ENCODE data around the gene MSANTD4.

MSANTD4 gene

GRCh38 chr11:106001304-106002012 lies 20.6 kb downstream of the MSANTD4 start:
- Histone ChIP-seq H3K4me3 (ENCODE audit: low read length) (no peak overlapping the region), H3K36me3 (ENCODE audit: control insufficient read depth, insufficient read depth, low read length) (no peaks in the 10 kb centered on the region), H3K27ac (ENCODE audit: low read depth, low read length) (no peak overlapping the region), H3K4me1 (ENCODE audit: control insufficient read depth, insufficient read depth, low read length) (no peaks in the 10 kb centered on the region), H3K9ac (ENCODE audit: low read length) (no peak overlapping the region), H3K27me3 (ENCODE audit: control insufficient read depth, insufficient read depth, low read length) (no peaks in the 10 kb centered on the region)

DNA sequence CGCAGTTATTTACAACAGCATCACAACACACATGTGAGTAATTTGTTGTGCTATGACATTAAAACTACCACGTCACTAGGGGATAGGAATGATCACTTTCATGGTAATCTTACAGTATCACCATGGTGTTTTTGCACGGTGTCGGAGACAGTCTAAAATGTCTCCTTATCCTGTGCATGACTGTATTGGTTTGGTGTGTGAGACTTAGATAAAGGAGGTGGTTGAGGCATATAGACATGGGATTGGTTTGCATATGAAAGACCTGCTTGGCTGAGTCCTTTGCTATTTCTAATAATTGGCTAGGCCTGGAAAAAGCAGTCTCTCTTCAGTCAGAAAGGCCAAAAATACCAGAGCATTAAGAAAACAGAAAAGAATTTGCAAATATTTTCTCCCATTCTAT lies 30.2 kb downstream of the MSANTD4 start:
- Histone ChIP-seq H3K36me3 (ENCODE audit: control insufficient read depth, insufficient read depth, low read length) (peaks cover 6% of the 10 kb centered on the region), H3K9ac (ENCODE audit: low read length) (no peak overlapping the region), H3K27me3 (ENCODE audit: control insufficient read depth, insufficient read depth, low read length) (no peaks in the 10 kb centered on the region), H3K27ac (ENCODE audit: low read depth, low read length) (no peak overlapping the region), H3K4me3 (ENCODE audit: low read length) (no peak overlapping the region), H3K4me1 (ENCODE audit: control insufficient read depth, insufficient read depth, low read length) (no peaks in the 10 kb centered on the region)

GRCh38 chr11:105989124-105989523 lies 32.9 kb downstream of the MSANTD4 start:
- Histone ChIP-seq H3K4me1 (ENCODE audit: control insufficient read depth, insufficient read depth, low read length) (no peaks in the 10 kb centered on the region), H3K27ac (ENCODE audit: low read depth, low read length) (no peak overlapping the region), H3K36me3 (ENCODE audit: control insufficient read depth, insufficient read depth, low read length) (no peaks in the 10 kb centered on the region), H3K9ac (ENCODE audit: low read length) (no peak overlapping the region), H3K27me3 (ENCODE audit: control insufficient read depth, insufficient read depth, low read length) (no peaks in the 10 kb centered on the region), H3K4me3 (ENCODE audit: low read length) (no peak overlapping the region)

- Histone ChIP-seq H3K27ac (ENCODE audit: low read depth, low read length) (no peak overlapping the region), H3K36me3 (ENCODE audit: control insufficient read depth, insufficient read depth, low read length) (no peaks in the 10 kb centered on the region), H3K4me3 (ENCODE audit: low read length) (no peak overlapping the region), H3K27me3 (ENCODE audit: control insufficient read depth, insufficient read depth, low read length) (no peaks in the 10 kb centered on the region), H3K4me1 (ENCODE audit: control insufficient read depth, insufficient read depth, low read length) (no peaks in the 10 kb centered on the region), H3K9ac (ENCODE audit: low read length) (no peak overlapping the region)
Observed at GRCh38 chr11:105988197-105988596, 33.8 kb downstream of the MSANTD4 start.

- no peaks in the 10 kb centered on the region for H3K27me3 ChIP-seq (ENCODE audit: control insufficient read depth, insufficient read depth, low read length)
- H3K4me3 ChIP-seq (ENCODE audit: low read length), result no peak overlapping the region
- H3K27ac ChIP-seq (ENCODE audit: low read depth, low read length), result no peak overlapping the region
- H3K36me3 ChIP-seq (ENCODE audit: control insufficient read depth, insufficient read depth, low read length), result no peaks in the 10 kb centered on the region
- H3K9ac ChIP-seq (ENCODE audit: low read length), result no peak overlapping the region
- H3K4me1 ChIP-seq (ENCODE audit: control insufficient read depth, insufficient read depth, low read length), result no peaks in the 10 kb centered on the region
Observed at GRCh38 chr11:105986554-105986953, 35.5 kb downstream of the MSANTD4 start.

DNA sequence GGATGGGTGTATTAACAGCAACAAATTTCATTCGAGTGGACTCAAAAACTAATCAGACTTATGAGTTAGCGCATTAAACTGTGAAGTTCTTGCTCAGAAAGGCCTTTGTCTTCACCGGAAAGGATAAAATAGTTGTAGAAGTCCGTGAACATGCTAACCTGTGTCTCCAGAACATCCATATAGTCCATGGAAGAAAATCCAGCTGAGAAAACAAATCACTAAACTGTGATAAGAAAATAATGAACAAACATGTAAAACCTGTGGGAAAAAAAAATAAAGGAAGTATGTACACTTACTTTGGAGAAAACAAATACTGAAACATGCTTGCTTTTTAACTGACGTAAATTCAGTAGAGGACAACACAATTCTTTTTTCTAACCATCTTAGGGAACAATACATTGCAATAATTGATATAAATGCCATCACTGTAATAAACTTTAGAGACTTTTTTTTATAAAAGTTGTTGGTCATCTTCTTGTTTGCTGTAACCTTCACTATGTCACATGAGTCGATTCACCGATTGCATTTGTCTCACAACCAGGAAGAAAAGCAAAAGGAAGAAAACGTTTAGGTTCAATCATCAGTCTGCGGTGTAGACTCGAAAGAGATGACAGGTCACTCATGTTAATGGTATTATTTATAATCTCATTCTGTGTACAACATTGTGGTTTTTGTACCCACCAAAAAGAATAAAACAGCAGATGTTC lies 41.9 kb downstream of the MSANTD4 start:
- Histone ChIP-seq H3K4me1 (ENCODE audit: control insufficient read depth, insufficient read depth, low read length) (no peaks in the 10 kb centered on the region), H3K9ac (ENCODE audit: low read length) (no peak overlapping the region), H3K27me3 (ENCODE audit: control insufficient read depth, insufficient read depth, low read length) (no peaks in the 10 kb centered on the region), H3K36me3 (ENCODE audit: control insufficient read depth, insufficient read depth, low read length) (no peaks in the 10 kb centered on the region), H3K4me3 (ENCODE audit: low read length) (no peak overlapping the region), H3K27ac (ENCODE audit: low read depth, low read length) (no peak overlapping the region)

GRCh38 chr11:105975128-105975527 lies 46.9 kb downstream of the MSANTD4 start:
- no peaks in the 10 kb centered on the region for H3K27me3 ChIP-seq (ENCODE audit: control insufficient read depth, insufficient read depth, low read length)
- H3K4me3 ChIP-seq (ENCODE audit: low read length), result no peak overlapping the region
- no peaks in the 10 kb centered on the region for H3K36me3 ChIP-seq (ENCODE audit: control insufficient read depth, insufficient read depth, low read length)
- H3K4me1 ChIP-seq (ENCODE audit: control insufficient read depth, insufficient read depth, low read length), result no peaks in the 10 kb centered on the region
- no peak overlapping the region for H3K9ac ChIP-seq (ENCODE audit: low read length)
- H3K27ac ChIP-seq (ENCODE audit: low read depth, low read length), result no peak overlapping the region

DNA sequence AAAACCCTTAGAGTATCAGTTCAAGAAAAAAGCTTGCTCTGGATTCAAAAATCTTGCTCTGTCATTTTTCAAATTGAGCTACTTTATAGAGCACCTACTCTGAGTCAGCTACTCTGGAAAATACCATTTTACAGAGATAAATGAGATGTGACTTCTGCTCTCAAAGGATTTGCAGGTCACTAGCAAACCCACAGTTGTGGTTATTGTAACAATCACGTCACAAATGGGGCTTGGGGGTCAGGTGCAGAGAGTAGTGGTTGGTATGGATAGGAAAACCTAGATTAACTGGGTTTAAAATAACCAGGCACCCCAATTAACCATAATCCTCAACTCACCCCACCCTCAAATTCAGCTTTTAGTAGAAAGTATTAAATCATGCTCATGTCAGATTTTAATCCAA lies 52.3 kb downstream of the MSANTD4 start:
- Histone ChIP-seq H3K9ac (ENCODE audit: low read length) (no peak overlapping the region), H3K36me3 (ENCODE audit: control insufficient read depth, insufficient read depth, low read length) (no peaks in the 10 kb centered on the region), H3K27ac (ENCODE audit: low read depth, low read length) (no peak overlapping the region), H3K4me3 (ENCODE audit: low read length) (no peak overlapping the region), H3K27me3 (ENCODE audit: control insufficient read depth, insufficient read depth, low read length) (no peaks in the 10 kb centered on the region), H3K4me1 (ENCODE audit: control insufficient read depth, insufficient read depth, low read length) (no peaks in the 10 kb centered on the region)

DNA sequence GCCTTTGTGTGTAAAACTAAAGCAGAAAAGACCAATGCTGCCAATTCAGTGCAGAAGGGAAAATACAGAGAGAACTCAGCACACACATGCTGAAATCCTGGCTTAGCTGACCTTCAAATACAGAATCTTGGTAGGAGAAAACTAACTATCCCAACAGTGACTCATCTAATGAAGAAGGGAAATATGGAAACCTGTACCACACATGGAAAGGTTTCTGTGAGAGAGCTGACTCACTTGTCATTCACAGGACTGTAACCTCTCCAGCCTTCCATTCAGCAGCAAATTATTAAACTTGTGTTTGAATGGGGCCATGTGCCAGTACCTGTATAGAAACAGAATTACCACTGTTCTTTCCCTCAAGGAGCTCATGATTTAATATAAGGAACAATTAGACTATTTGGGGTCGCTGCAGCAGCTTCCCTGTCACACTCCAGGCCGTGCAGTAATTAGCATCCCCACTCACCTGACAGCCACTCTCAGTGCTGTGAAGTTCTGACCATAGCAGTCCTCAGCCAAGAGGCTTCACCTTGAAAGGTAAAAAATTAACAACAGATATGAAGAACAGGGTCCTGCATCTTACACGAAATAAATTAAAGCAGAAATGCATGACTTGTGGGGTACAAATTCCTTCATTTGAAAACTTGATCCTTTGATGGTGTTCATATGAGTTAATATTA lies 53.9 kb downstream of the MSANTD4 start:
- H3K27me3 ChIP-seq (ENCODE audit: control insufficient read depth, insufficient read depth, low read length), result no peaks in the 10 kb centered on the region
- H3K36me3 ChIP-seq (ENCODE audit: control insufficient read depth, insufficient read depth, low read length), result no peaks in the 10 kb centered on the region
- no peaks in the 10 kb centered on the region for H3K4me1 ChIP-seq (ENCODE audit: control insufficient read depth, insufficient read depth, low read length)
- H3K4me3 ChIP-seq (ENCODE audit: low read length), result no peak overlapping the region
- no peak overlapping the region for H3K27ac ChIP-seq (ENCODE audit: low read depth, low read length)
- no peak overlapping the region for H3K9ac ChIP-seq (ENCODE audit: low read length)

DNA sequence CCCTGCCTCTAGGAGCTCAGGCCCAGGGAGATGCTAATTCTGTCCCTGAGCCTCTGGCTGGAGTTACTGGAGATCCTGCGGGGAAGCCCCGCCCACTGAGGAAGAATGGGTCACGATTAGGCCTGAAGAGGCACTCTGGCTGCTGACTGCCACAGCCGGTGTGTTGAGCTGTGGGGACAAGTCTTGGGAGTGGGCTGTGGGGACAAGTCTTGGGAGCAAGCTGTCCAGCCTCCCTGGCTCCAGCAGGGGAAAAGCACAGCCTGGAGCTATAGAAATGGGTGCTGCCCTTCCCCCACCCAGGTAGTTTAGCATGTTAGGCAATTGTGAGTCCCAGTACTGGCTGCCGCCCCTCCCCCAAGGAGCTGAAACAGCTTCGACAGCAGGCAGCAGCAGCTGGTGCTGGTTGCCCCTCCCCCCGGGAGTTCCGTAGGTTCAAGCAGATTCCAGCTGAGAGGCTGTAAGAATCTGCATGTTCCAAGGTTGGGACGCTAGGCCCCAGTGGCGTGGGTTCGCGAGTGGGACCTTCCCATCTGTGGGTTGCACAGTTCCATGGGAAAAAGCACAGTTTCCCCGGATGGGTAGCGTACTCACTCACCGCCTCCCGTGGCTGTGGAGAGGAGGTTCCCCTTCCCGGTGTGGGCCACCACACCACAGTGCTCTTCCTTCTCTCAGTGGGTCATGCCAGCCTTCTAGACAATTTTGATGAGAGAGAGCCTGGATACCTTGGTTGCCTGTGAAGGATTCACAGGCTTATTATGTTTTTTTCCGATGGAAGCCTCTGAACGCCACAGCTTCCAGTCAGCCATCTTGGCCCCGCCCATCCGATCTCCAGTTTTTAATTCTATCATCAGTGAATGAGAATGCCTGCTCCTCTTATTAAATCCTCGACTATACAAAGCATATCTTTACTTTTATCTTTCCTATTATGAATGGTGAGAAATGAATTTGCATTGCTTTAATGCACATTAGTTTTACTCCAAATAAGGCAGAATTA lies 61.5 kb downstream of the MSANTD4 start:
- Histone ChIP-seq H3K27ac (ENCODE audit: low read depth, low read length) (no peak overlapping the region), H3K27me3 (ENCODE audit: control insufficient read depth, insufficient read depth, low read length) (no peaks in the 10 kb centered on the region), H3K4me3 (ENCODE audit: low read length) (no peak overlapping the region), H3K4me1 (ENCODE audit: control insufficient read depth, insufficient read depth, low read length) (no peaks in the 10 kb centered on the region), H3K9ac (ENCODE audit: low read length) (no peak overlapping the region), H3K36me3 (ENCODE audit: control insufficient read depth, insufficient read depth, low read length) (no peaks in the 10 kb centered on the region)
